Testis (tissue), 2 donors: ENCODE data around the gene EXOC4.

Source experiments
- CTCF ChIP-seq, 3 experiments: fragments of 450-650 bp in 2 of 3; fragments of 200-600 bp in 1 of 3; sonication (generic) in 1 of 3; IDR thresholded peaks; one replicate each; pipeline ENCODE4 v1.5.1; 2016 to 2019; ENCODE audit warnings: antibody characterized with exemption in 3 of 3, mild to moderate bottlenecking in 2 of 3, moderate library complexity in 1 of 3
- POLR2A ChIP-seq: fragments of 450-650 bp; IDR thresholded peaks from one replicate; pipeline ENCODE4 v1.6.1; 2017; ENCODE audit warnings: antibody characterized with exemption, mild to moderate bottlenecking, moderate library complexity

- TF ChIP-seq CTCF (IDR thresholded peaks at IDR 0.05) (no peak), POLR2A (no peak)
Measured at GRCh38 chr7:133727476-133728214, 474.8 kb downstream of the EXOC4 start.
